Vagina (tissue), 2 donors: ENCODE data around the gene SH3RF1. TPM values are rescaled to one million over a fixed set of nuclear protein-coding genes. Genes with fewer than 3 reads are reported as not detected.

Experiments
- DNase-seq, 2 donors: peaks; one replicate each; pipeline ENCODE4 v3.0.0-alpha.2; 2017; ENCODE audit errors: extremely low spot score in 2 of 2
- H3K27ac ChIP-seq: fragments of 200-600 bp; sonication (generic); one replicate; pipeline ENCODE4 v1.5.1; 2019
- H3K27me3 ChIP-seq: fragments of 200-600 bp; sonication (generic); one replicate; pipeline ENCODE4 v1.5.1; 2019
- H3K36me3 ChIP-seq, 2 donors: fragments of 200-600 bp; sonication (generic); one replicate each; pipeline ENCODE4 v1.5.1; 2017 to 2019
- H3K4me1 ChIP-seq: fragments of 200-600 bp; sonication (generic); one replicate; pipeline ENCODE4 v1.5.1; 2019
- H3K4me3 ChIP-seq, 2 donors: fragments of 200-600 bp; sonication (generic); 1 replicate in 1 of 2; 2 replicates in 1 of 2; pipeline ENCODE4 v1.5.1; 2016 to 2019
- H3K9me3 ChIP-seq: fragments of 200-600 bp; sonication (generic); one replicate; pipeline ENCODE4 v1.5.1; 2019
- POLR2A ChIP-seq, 2 donors: fragments of 450-650 bp; IDR thresholded peaks; one replicate each; pipeline ENCODE4 v1.6.1; 2017; ENCODE audit warnings: antibody characterized with exemption in 2 of 2, mild to moderate bottlenecking in 2 of 2, moderate library complexity in 2 of 2
- POLR2AphosphoS5 ChIP-seq, 2 donors: sonication (generic); formaldehyde crosslinking; IDR thresholded peaks; one replicate each; pipeline ENCODE4 v1.9.0; 2017; ENCODE audit warnings: antibody characterized with exemption in 2 of 2, mild to moderate bottlenecking in 2 of 2, low read depth in 1 of 2; ENCODE audit not compliant: insufficient read depth in 1 of 2
- intact Hi-C: fragments of 100-400 bp; cut with DNase I; formaldehyde crosslinking; loops from one replicate; pipeline ENCODE4 v1.15.1; 2023
- total RNA-seq: library from RNA; depleted of rRNA; stranded (reverse); fragments of >200 nt; gene quantifications from one replicate; pipeline ENCODE4 v1.2.3, GENCODE V29; 2016
- TF ChIP-seq, protein P1 (sequence below), 3 experiments: fragments of 450-650 bp in 2 of 3; fragments of 200-600 bp in 1 of 3; sonication (generic) in 1 of 3; IDR thresholded peaks; one replicate each; pipeline ENCODE4 v1.5.1; 2017 to 2019; ENCODE audit warnings: antibody characterized with exemption in 3 of 3, mild to moderate bottlenecking in 2 of 3, moderate library complexity in 2 of 3

SH3RF1 gene
- total RNA-seq, 1 donor from 2014 or later: 16.0 TPM

DNA sequence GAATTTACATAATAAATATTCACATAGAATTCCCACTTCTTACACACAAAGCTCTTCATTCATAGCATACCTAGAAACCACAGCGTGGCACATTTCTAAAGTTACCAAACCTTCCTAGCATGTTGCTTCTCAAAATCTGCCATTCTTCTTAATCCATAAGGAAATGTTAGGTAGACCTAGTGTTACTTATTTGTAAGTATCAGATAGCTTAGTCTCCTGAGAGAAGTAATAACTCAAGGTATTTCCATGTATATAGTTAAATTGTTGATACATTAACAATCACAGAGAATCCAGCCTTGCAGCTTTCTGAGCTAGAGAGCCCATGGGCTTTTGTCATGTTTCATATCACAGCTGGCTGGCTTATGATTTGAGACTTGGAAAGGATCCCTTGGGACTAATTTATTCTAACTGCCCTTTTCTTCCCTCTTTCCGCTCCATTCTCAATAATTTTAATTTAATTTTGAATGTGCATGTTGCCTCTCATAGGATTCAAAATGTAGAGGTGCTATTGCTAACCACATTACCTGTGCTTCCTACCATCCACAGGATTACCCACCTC lies 17.6 kb downstream of the SH3RF1 start:
- TF ChIP-seq POLR2AphosphoS5 (IDR thresholded peaks at IDR 0.05; ENCODE audit: insufficient read depth in 1 of 2, low read depth in 1 of 2): no peak
- no peak overlapping the region for H3K27ac ChIP-seq

DNA sequence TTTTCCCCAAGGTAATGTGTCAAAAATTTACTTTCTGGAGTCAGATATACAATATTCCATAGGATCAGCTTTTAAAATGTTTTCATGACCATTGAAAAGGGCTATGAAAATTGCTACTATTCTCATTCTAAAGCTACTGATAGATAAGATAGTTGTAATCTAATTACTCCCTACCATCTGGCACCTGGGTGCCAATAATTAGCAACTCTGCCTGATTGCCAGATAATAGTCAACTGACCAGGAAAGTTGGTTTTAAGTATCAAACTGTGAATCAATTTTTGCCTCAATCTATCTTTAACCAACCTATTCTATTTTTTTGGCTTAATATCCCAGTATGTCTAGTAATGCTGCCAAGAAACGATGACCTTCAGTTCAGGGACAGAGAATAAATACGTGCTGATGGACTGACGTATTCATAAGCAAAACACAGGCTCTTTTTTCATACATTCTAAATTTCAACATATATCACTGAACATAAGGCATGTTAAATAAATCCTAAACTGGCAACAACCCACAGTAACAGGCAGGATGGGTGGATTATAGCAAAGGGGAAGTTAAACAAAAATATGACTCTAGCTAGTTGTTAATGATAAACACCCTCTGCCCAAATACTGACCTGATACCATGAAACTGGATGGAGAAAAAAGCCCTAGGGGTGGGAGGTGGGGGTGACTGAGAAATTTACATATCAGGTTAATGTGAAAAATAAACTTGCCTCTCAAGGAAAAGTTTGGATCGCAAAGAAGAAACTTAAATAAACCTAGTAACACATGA lies 18.2 kb downstream of the SH3RF1 start:
- no peak for TF ChIP-seq POLR2A (IDR thresholded peaks at IDR 0.05)
- TF ChIP-seq, protein P1, sequence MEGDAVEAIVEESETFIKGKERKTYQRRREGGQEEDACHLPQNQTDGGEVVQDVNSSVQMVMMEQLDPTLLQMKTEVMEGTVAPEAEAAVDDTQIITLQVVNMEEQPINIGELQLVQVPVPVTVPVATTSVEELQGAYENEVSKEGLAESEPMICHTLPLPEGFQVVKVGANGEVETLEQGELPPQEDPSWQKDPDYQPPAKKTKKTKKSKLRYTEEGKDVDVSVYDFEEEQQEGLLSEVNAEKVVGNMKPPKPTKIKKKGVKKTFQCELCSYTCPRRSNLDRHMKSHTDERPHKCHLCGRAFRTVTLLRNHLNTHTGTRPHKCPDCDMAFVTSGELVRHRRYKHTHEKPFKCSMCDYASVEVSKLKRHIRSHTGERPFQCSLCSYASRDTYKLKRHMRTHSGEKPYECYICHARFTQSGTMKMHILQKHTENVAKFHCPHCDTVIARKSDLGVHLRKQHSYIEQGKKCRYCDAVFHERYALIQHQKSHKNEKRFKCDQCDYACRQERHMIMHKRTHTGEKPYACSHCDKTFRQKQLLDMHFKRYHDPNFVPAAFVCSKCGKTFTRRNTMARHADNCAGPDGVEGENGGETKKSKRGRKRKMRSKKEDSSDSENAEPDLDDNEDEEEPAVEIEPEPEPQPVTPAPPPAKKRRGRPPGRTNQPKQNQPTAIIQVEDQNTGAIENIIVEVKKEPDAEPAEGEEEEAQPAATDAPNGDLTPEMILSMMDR (IDR thresholded peaks at IDR 0.05): no peak
- TF ChIP-seq POLR2AphosphoS5 (IDR thresholded peaks at IDR 0.05; ENCODE audit: insufficient read depth in 1 of 2, low read depth in 1 of 2): no peak
- Histone ChIP-seq H3K4me1 (peaks cover 55% of the 10 kb centered on the region), H3K9me3 (no peaks in the 10 kb centered on the region), H3K4me3 (no peak overlapping the region), H3K27ac (no peak overlapping the region), H3K27me3 (no peaks in the 10 kb centered on the region), H3K36me3 (no peaks in the 10 kb centered on the region)
- intact Hi-C loops: no loop called here
- DNase-seq: no peak

More for the DNA sequence above, 17.6 kb downstream of the SH3RF1 start:
- Histone ChIP-seq H3K9me3 (no peaks in the 10 kb centered on the region), H3K36me3 (no peaks in the 10 kb centered on the region), H3K27me3 (no peaks in the 10 kb centered on the region), H3K4me3 (no peak overlapping the region), H3K4me1 (peaks cover 62% of the 10 kb centered on the region)
- no peak for DNase-seq
- intact Hi-C loops: no loop called here

DNA sequence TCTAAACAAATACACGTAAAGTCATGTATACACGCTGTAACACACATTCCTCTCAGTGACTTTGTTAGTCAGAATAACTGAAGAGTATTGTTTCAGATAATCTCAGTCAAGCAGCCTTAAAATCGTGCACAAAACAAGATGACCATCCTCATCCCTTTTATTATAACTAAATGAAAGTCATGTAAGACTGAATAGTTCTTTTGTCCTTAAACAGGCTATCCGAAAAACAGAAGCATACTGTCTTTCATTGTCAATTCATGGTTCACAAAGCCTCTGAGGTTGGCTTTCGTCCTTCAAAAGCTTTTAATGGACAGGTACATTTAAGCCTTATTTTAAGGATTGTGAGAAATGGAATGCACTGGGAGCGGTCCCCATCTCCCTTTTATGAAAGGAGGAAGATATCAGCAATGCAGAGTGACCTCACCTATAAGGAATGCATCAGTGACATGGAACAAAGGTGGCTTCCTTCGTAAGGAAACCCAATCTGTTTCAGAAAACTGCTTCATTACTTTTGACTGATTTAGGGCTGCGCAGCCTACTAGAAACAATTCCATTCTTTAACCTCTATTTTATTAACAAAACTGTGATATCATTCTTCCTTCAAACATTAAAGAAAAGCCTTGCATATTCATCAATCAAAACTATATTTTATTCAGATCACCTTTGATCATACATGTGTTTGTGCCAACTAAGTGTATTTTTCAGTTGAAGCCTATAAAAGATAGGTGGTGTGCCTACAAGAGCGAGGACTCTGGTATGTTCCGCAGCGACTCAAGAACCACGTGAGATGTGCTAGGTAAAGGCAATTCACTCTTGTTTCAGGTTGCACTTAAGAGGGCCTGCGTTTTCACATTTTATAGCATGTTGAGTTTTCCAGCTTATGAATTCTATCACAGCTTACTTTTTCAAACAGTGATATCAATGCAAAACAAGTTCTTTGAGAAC lies 19.2 kb downstream of the SH3RF1 start:
- no peaks in the 10 kb centered on the region for H3K27me3 ChIP-seq
- no peak overlapping the region for H3K4me3 ChIP-seq
- H3K9me3 ChIP-seq: no peaks in the 10 kb centered on the region
- peaks cover 48% of the 10 kb centered on the region for H3K4me1 ChIP-seq
- H3K36me3 ChIP-seq: no peaks in the 10 kb centered on the region
- H3K27ac ChIP-seq: no peak overlapping the region
- intact Hi-C loops: no loop called here
- DNase-seq: no peak
- TF ChIP-seq POLR2AphosphoS5 (IDR thresholded peaks at IDR 0.05; ENCODE audit: insufficient read depth in 1 of 2, low read depth in 1 of 2) (no peak), POLR2A (IDR thresholded peaks at IDR 0.05) (no peak)
- TF ChIP-seq, protein P1 (IDR thresholded peaks at IDR 0.05): no peak

DNA sequence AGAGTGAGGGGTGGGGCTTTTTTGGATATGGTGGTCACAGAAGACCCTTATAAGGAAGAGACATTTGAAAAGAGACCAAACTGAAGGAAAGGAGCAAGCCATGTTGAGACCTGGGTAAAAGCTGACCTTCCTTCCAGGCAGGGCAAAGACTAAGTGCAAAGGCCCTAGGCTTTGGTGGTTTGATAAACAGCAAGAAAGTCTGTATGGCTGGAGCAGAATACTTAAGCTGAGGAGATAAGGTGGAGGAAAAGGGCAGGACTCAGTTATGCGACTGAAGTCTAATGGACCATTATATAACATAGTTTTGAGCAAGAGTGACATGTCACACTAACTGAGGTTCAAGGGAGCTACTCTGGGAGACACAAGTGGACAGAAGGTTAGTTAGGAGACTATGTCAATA lies 20.0 kb downstream of the SH3RF1 start:
- no peak for DNase-seq
- intact Hi-C loops: no loop called here
- H3K27ac ChIP-seq: no peak overlapping the region
- no peaks in the 10 kb centered on the region for H3K9me3 ChIP-seq
- peaks cover 43% of the 10 kb centered on the region for H3K4me1 ChIP-seq
- no peaks in the 10 kb centered on the region for H3K36me3 ChIP-seq
- TF ChIP-seq POLR2AphosphoS5 (IDR thresholded peaks at IDR 0.05; ENCODE audit: insufficient read depth in 1 of 2, low read depth in 1 of 2) (no peak), POLR2A (IDR thresholded peaks at IDR 0.05) (no peak)
- TF ChIP-seq, protein P1 (IDR thresholded peaks at IDR 0.05): no peak
- no peak overlapping the region for H3K4me3 ChIP-seq
- H3K27me3 ChIP-seq: no peaks in the 10 kb centered on the region

DNA sequence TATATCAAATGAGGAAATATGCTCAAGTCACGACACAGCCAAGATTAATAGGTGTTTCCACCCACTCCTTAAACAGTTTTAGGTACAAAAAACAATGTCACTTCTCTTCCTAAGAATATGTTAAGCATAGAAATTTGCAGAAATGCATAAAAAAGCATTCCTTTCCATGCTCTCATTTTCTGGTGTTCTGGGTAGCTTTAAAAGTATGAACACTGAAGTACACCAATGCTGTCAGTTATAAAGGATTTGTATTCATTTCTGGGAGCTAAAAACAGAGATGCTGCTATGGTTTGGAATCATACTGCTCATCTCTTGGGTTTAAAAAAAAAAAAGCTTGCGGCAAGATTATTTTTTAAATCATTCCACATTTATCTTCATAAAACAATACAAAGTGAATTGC lies 20.8 kb downstream of the SH3RF1 start:
- TF ChIP-seq POLR2AphosphoS5 (IDR thresholded peaks at IDR 0.05; ENCODE audit: insufficient read depth in 1 of 2, low read depth in 1 of 2) (no peak), POLR2A (IDR thresholded peaks at IDR 0.05) (no peak)
- TF ChIP-seq, protein P1 (IDR thresholded peaks at IDR 0.05): no peak
- no peak for DNase-seq
- intact Hi-C loops: no loop called here
- Histone ChIP-seq H3K4me1 (peaks cover 35% of the 10 kb centered on the region), H3K27me3 (no peaks in the 10 kb centered on the region), H3K27ac (no peak overlapping the region), H3K4me3 (no peak overlapping the region), H3K9me3 (no peaks in the 10 kb centered on the region), H3K36me3 (no peaks in the 10 kb centered on the region)
